Fibroblast of lung (primary cell): ENCODE data around the gene COX10.
"Not testable (repeated sequence)": the region's sequence is repeated elsewhere in the genome, so short reads cannot be mapped to it uniquely, and the experiment has no call there.

Experiments used
- EZH2 ChIP-seq: IDR thresholded peaks from 2 replicates; pipeline ENCODE4 v1.5.1; 2012; ENCODE audit warnings: low read length, control low read depth, mild to moderate bottlenecking; ENCODE audit errors: missing control alignments
- TF ChIP-seq, protein P1 (sequence below), 2 donors: IDR thresholded peaks in 1 of 2; conservative IDR thresholded peaks in 1 of 2; 1 replicate in 1 of 2; 2 replicates in 1 of 2; pipeline ENCODE4 v1.5.1; 2011 to 2012; ENCODE audit warnings: low read length in 2 of 2, control low read depth in 1 of 2, inconsistent platforms in 1 of 2, low read depth in 1 of 2, mild to moderate bottlenecking in 1 of 2

DNA sequence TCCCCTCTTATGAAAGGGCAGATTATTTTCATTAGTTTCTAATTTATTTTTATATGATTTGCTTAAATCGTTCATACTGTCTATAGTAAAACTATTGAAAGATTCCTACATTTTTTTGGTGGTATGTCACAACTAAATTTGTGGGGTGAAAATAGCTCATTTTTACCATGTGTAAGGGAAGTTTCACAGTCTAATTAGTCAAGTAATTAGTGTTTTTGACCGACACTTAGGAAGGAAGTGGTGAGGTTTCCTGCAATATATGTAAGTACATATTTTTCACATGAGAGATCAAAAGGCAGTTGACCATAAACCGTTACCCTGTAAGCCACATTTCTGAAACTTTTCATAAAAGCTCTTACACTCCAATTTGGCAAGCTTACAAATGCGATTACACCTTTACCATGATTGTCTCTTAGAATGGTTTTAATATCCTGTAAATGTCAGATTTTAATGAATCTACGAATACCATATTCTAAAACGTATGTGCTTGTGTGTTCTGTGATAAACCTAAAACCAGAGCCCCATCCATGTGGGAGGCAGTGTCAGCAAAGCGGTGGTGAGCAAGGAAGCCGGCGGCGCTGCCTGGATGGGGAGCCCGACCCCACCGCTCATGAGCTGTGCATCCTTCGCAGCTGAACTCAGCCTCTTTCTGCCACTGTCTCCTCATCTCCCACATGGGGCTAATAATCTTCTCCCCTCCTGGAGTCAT lies 123.5 kb downstream of the COX10 start:
- TF ChIP-seq, protein P1, sequence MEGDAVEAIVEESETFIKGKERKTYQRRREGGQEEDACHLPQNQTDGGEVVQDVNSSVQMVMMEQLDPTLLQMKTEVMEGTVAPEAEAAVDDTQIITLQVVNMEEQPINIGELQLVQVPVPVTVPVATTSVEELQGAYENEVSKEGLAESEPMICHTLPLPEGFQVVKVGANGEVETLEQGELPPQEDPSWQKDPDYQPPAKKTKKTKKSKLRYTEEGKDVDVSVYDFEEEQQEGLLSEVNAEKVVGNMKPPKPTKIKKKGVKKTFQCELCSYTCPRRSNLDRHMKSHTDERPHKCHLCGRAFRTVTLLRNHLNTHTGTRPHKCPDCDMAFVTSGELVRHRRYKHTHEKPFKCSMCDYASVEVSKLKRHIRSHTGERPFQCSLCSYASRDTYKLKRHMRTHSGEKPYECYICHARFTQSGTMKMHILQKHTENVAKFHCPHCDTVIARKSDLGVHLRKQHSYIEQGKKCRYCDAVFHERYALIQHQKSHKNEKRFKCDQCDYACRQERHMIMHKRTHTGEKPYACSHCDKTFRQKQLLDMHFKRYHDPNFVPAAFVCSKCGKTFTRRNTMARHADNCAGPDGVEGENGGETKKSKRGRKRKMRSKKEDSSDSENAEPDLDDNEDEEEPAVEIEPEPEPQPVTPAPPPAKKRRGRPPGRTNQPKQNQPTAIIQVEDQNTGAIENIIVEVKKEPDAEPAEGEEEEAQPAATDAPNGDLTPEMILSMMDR (conservative IDR thresholded peaks at IDR 0.05 in 1 of 2, IDR thresholded peaks at IDR 0.05 in 1 of 2; ENCODE audit: low read depth in 1 of 2, low read length in 2 of 2), result not testable (repeated sequence)
- not testable (repeated sequence) for TF ChIP-seq EZH2
